HL-60 (cell line): ENCODE data around the gene LSS.
"Not testable (repeated sequence)": the region's sequence is repeated elsewhere in the genome, so short reads cannot be mapped to it uniquely, and the experiment has no call there.

Experiments
- DNase-seq, 2 experiments: peaks; one replicate each; pipeline ENCODE4 v3.0.0-alpha.2; 2010 to 2020; ENCODE audit warnings: low read depth in 1 of 2, low spot score in 1 of 2
- H3K27ac ChIP-seq: fragments of 250-450 bp; sonication (Bioruptor Pico); replicated peaks from 2 replicates; pipeline ENCODE4 v1.5.1; 2020; ENCODE audit warnings: mild to moderate bottlenecking, moderate library complexity
- H3K27me3 ChIP-seq: fragments of 250-450 bp; sonication (Bioruptor Pico); 2 replicates; pipeline ENCODE4 v1.5.1; 2021; ENCODE audit warnings: mild to moderate bottlenecking, moderate library complexity; ENCODE audit not compliant: insufficient read depth, poor library complexity, severe bottlenecking
- H3K4me3 ChIP-seq: replicated peaks from 2 replicates; pipeline ENCODE4 v1.5.1; 2011; ENCODE audit warnings: mild to moderate bottlenecking, control low read depth, low read length; ENCODE audit not compliant: insufficient read depth
- CTCF ChIP-seq: IDR thresholded peaks from one replicate; pipeline ENCODE4 v1.5.1; 2011; ENCODE audit warnings: low read length, control low read depth, inconsistent platforms; ENCODE audit not compliant: insufficient read depth
- GABPA ChIP-seq: IDR thresholded peaks from 2 replicates; pipeline ENCODE4 v1.6.1; 2012; ENCODE audit warnings: low read depth
- POLR2AphosphoS5 ChIP-seq: IDR thresholded peaks from 2 replicates; pipeline ENCODE4 v1.6.1; 2012; ENCODE audit warnings: low read depth
- REST ChIP-seq: IDR thresholded peaks from 2 replicates; pipeline ENCODE4 v1.6.1; 2012; ENCODE audit warnings: low read depth; ENCODE audit not compliant: insufficient replicate concordance
- SPI1 ChIP-seq: IDR thresholded peaks from 2 replicates; pipeline ENCODE4 v1.6.1; 2012; ENCODE audit warnings: low read depth, mild to moderate bottlenecking, borderline replicate concordance

Gene LSS

GRCh38 chr21:46141767-46142581 is 86.6 kb downstream of the LSS start:
- TF ChIP-seq SPI1, result no peak
- TF ChIP-seq REST, result no peak
- no peak for TF ChIP-seq GABPA
- TF ChIP-seq POLR2AphosphoS5, result no peak
- no peak for TF ChIP-seq CTCF
- H3K27me3 ChIP-seq, result no peaks in the 10 kb centered on the region
- DNase-seq, result no peak
- H3K27ac ChIP-seq, result no peak overlapping the region
- H3K4me3 ChIP-seq, result no peak overlapping the region

GRCh38 chr21:46140352-46141003 is 88.1 kb downstream of the LSS start:
- DNase-seq, H3K4me3 ChIP-seq, H3K27me3 ChIP-seq, H3K27ac ChIP-seq: not testable (repeated sequence)

- TF ChIP-seq SPI1, result no peak
- H3K27ac ChIP-seq, result no peak overlapping the region
- no peak overlapping the region for H3K4me3 ChIP-seq
- DNase-seq, result no peak
- no peaks in the 10 kb centered on the region for H3K27me3 ChIP-seq
Measured at GRCh38 chr21:46139686-46140085, 88.9 kb downstream of the LSS start.

GRCh38 chr21:46138383-46138970 is 90.1 kb downstream of the LSS start:
- no peak overlapping the region for H3K4me3 ChIP-seq
- H3K27me3 ChIP-seq, result no peaks in the 10 kb centered on the region
- no peak for DNase-seq
- TF ChIP-seq SPI1 (no peak), GABPA (no peak), POLR2AphosphoS5 (no peak)
- H3K27ac ChIP-seq, result no peak overlapping the region
